ENCODE measurements around the gene NEK9. TPM values are rescaled to one million over a fixed set of nuclear protein-coding genes. Genes with fewer than 3 reads are reported as not detected.

Gene NEK9
- total and polyA plus RNA-seq, 4 donors, result 13.4 to 46.0 (median 29.8) TPM

GRCh38 chr14:75047506-75047905, 79.3 kb downstream of the NEK9 start (continued):
- TF ChIP-seq HNF4A (conservative IDR thresholded peaks at IDR 0.05) (no peak), FOXA1 (IDR thresholded peaks at IDR 0.05) (no peak), YY1 (IDR thresholded peaks at IDR 0.05) (no peak), MAX (IDR thresholded peaks at IDR 0.05) (no peak), EGR1 (IDR thresholded peaks at IDR 0.05; ENCODE audit: low read depth in 2 of 2) (no peak)

GRCh38 chr14:75046899-75047298, 79.9 kb downstream of the NEK9 start:
- no peaks in the 10 kb centered on the region for H3K27me3 ChIP-seq (ENCODE audit: control insufficient read depth in 4 of 4, insufficient read depth in 4 of 4, low read length in 3 of 4)
- DNase-seq (ENCODE audit: low spot score), result no peak
- H3K4me3 ChIP-seq (ENCODE audit: low read depth in 1 of 3, low read length in 3 of 3), result no peak overlapping the region
- H3K36me3 ChIP-seq (ENCODE audit: control insufficient read depth in 4 of 4, insufficient read depth in 3 of 4, low read depth in 1 of 4, low read length in 3 of 4), result no peaks in the 10 kb centered on the region
- no peak overlapping the region for H3K9ac ChIP-seq (ENCODE audit: low read depth in 1 of 2, low read length in 2 of 2)
- no peak overlapping the region for H3K27ac ChIP-seq (ENCODE audit: low read depth in 1 of 2, low read length in 2 of 2)
- peaks cover 5 to 17% (median 12%) of the 10 kb centered on the region in 4 donors for H3K4me1 ChIP-seq (ENCODE audit: control insufficient read depth in 4 of 4, insufficient read depth in 4 of 4, low read length in 3 of 4)
- 95% methylated on average over 3 of the region's 3 CpGs for WGBS
- H3K9me3 ChIP-seq (ENCODE audit: control insufficient read depth in 4 of 4, low read length in 3 of 4), result no peaks in the 10 kb centered on the region
- no peak for TF ChIP-seq REST (IDR thresholded peaks at IDR 0.05)
- no peak for TF ChIP-seq NR2F2 (IDR thresholded peaks at IDR 0.05)
- no peak for TF ChIP-seq FOXA1 (IDR thresholded peaks at IDR 0.05)

- Histone ChIP-seq H3K36me3 (ENCODE audit: control insufficient read depth in 4 of 4, insufficient read depth in 3 of 4, low read depth in 1 of 4, low read length in 3 of 4) (no peaks in the 10 kb centered on the region), H3K27ac (ENCODE audit: low read depth in 1 of 2, low read length in 2 of 2) (no peak overlapping the region), H3K4me1 (ENCODE audit: control insufficient read depth in 4 of 4, insufficient read depth in 4 of 4, low read length in 3 of 4) (peaks cover 7 to 21% (median 12%) of the 10 kb centered on the region in 4 donors), H3K9me3 (ENCODE audit: control insufficient read depth in 4 of 4, low read length in 3 of 4) (no peaks in the 10 kb centered on the region), H3K27me3 (ENCODE audit: control insufficient read depth in 4 of 4, insufficient read depth in 4 of 4, low read length in 3 of 4) (no peaks in the 10 kb centered on the region), H3K4me3 (ENCODE audit: low read depth in 1 of 3, low read length in 3 of 3) (no peak overlapping the region), H3K9ac (ENCODE audit: low read depth in 1 of 2, low read length in 2 of 2) (no peak overlapping the region)
- WGBS, result 82% methylated on average over 5 of the region's 5 CpGs
- TF ChIP-seq HNF4G (IDR thresholded peaks at IDR 0.05) (no peak), HNF4A (conservative IDR thresholded peaks at IDR 0.05) (no peak), GABPA (IDR thresholded peaks at IDR 0.05 in 1 of 2, conservative IDR thresholded peaks at IDR 0.05 in 1 of 2) (no peak), RXRA (IDR thresholded peaks at IDR 0.05) (no peak), JUND (IDR thresholded peaks at IDR 0.05) (no peak), FOXA1 (IDR thresholded peaks at IDR 0.05) (no peak), YY1 (IDR thresholded peaks at IDR 0.05) (no peak), SP1 (IDR thresholded peaks at IDR 0.05) (no peak), FOXA2 (IDR thresholded peaks at IDR 0.05) (no peak), NR2F2 (IDR thresholded peaks at IDR 0.05) (no peak), TAF1 (conservative IDR thresholded peaks at IDR 0.05) (no peak)
- TF ChIP-seq, protein P1, sequence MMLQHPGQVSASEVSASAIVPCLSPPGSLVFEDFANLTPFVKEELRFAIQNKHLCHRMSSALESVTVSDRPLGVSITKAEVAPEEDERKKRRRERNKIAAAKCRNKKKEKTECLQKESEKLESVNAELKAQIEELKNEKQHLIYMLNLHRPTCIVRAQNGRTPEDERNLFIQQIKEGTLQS (IDR thresholded peaks at IDR 0.05), result no peak
- TF ChIP-seq, protein P2, sequence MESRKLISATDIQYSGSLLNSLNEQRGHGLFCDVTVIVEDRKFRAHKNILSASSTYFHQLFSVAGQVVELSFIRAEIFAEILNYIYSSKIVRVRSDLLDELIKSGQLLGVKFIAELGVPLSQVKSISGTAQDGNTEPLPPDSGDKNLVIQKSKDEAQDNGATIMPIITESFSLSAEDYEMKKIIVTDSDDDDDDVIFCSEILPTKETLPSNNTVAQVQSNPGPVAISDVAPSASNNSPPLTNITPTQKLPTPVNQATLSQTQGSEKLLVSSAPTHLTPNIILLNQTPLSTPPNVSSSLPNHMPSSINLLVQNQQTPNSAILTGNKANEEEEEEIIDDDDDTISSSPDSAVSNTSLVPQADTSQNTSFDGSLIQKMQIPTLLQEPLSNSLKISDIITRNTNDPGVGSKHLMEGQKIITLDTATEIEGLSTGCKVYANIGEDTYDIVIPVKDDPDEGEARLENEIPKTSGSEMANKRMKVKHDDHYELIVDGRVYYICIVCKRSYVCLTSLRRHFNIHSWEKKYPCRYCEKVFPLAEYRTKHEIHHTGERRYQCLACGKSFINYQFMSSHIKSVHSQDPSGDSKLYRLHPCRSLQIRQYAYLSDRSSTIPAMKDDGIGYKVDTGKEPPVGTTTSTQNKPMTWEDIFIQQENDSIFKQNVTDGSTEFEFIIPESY (IDR thresholded peaks at IDR 0.05), result no peak
- no peak for DNase-seq (ENCODE audit: low spot score)
Measured at GRCh38 chr14:75046275-75046674, 80.6 kb downstream of the NEK9 start.
